ENCODE results near the gene CYFIP1. TPM values are rescaled to one million over a fixed set of nuclear protein-coding genes. Genes with fewer than 3 reads are reported as not detected.

The CYFIP1 gene
- total RNA-seq, 4 donors from 2014 or later, result 86.8 to 131 (median 105) TPM

DNA sequence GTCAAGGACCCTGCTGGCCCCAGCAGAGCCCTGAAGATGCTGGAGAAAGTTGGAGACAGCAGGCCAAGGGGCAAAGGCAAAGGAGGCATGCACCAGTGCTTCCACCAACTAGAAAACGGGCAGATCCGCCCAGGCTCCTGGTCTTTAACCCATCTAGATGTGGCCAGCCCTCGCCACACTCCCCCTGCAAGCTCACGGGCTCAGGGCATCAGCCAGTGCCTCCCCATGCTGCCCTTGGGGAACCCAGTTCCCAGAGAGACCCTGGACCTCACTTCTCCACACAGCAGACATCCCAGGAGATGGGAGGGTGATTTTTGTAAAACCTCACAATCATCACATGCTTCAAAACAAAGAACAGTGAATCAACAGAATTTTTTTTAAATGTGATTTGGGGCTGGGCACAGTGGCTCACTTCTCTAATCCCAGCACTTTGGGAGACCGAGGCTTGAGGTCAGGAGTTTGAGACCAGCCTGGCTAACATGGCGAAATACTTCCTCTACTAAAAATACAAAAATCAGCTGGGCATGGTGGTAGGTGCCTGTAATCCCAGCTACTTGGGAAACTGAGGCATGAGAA, 24.5 kb downstream of the CYFIP1 start:
- H3K27ac ChIP-seq (replicated peaks in 1 of 4), result peak overlapping the region in 2 of 4 donors; percentile 7 to 23
- WGBS, result 78% methylated on average over 3 of the region's 6 CpGs
- no peak for DNase-seq (ENCODE audit: extremely low spot score)
- no peaks in the 10 kb centered on the region for H3K27me3 ChIP-seq
- H3K36me3 ChIP-seq, result no peaks in the 10 kb centered on the region
- intact Hi-C loops (cut with DNase I), result no loop called here
- no peaks in the 10 kb centered on the region for H3K9me3 ChIP-seq
- no peak overlapping the region for H3K4me3 ChIP-seq
- H3K4me1 ChIP-seq, result peaks cover 57 to 96% (median 85%) of the 10 kb centered on the region in 4 donors
- TF ChIP-seq EP300 (IDR thresholded peaks at IDR 0.05), result no peak
- no peak for TF ChIP-seq POLR2AphosphoS5 (IDR thresholded peaks at IDR 0.05)
- TF ChIP-seq, protein P1, sequence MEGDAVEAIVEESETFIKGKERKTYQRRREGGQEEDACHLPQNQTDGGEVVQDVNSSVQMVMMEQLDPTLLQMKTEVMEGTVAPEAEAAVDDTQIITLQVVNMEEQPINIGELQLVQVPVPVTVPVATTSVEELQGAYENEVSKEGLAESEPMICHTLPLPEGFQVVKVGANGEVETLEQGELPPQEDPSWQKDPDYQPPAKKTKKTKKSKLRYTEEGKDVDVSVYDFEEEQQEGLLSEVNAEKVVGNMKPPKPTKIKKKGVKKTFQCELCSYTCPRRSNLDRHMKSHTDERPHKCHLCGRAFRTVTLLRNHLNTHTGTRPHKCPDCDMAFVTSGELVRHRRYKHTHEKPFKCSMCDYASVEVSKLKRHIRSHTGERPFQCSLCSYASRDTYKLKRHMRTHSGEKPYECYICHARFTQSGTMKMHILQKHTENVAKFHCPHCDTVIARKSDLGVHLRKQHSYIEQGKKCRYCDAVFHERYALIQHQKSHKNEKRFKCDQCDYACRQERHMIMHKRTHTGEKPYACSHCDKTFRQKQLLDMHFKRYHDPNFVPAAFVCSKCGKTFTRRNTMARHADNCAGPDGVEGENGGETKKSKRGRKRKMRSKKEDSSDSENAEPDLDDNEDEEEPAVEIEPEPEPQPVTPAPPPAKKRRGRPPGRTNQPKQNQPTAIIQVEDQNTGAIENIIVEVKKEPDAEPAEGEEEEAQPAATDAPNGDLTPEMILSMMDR (IDR thresholded peaks at IDR 0.05), result no peak
- no peak for TF ChIP-seq POLR2A (IDR thresholded peaks at IDR 0.05; ENCODE audit: low read depth)

DNA sequence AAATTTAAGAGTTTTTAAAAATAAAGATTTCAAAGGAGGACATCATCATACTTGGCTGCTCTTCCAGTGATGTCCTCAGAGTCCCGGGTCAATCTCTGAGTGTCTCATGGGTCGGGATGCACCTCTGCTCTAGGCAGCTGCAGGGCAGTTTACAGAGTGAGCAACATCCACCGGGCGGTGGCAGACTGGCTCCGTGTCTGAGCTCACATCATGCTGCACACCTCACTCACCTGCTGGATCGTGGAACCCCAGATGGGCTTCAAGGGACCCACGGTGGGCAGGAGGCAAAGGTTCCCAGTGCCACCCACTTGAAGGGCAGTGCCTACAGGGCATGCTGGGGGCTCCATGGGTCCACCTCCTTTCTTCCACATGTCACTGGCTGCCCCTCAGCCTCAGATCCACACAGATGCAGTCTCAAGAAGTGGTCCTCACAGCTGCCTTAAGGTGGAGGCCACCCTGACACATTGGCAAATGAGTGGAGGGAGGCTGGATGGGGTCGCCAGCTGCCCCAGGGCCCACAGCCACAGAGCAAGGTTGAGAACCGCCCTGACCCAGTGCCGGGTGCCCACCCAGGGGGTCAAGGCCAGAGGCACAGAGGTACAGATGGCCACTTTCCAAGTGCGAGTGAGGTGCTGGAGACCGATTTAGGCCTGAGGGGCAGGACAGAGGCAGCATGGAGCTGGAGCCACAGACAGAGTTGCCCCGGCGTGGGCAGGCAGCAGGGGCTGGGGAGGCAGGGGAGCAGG, 25.2 kb downstream of the CYFIP1 start:
- peaks cover 54 to 96% (median 85%) of the 10 kb centered on the region in 4 donors for H3K4me1 ChIP-seq
- intact Hi-C loops (cut with DNase I), result no loop called here
- 88% methylated on average over 9 of the region's 14 CpGs for WGBS

DNA sequence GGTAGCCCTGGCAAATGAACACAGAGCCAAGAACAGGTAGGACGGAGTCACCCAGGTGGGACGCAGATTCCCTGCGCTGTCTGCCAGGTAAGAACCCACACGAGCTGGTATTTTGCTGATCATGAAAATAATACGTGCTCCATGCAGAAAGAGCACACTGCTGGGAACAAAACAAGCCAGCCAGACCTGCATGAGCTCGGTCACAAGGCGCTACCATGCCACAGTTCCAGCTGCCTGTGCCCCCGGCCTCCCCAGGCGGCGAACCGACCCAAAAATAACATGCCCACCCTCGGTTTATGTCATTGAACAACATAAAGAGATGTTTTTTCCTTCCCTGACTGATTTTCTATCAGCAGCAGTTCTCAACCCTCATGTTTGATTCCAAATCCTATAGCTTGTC, 25.8 kb downstream of the CYFIP1 start:
- H3K27ac ChIP-seq (replicated peaks in 1 of 4), result no peak overlapping the region
- intact Hi-C loops (cut with DNase I), result no loop called here
- no peak for DNase-seq (ENCODE audit: extremely low spot score)
- no peaks in the 10 kb centered on the region for H3K27me3 ChIP-seq
- H3K9me3 ChIP-seq, result no peaks in the 10 kb centered on the region
- H3K4me3 ChIP-seq, result no peak overlapping the region
- TF ChIP-seq POLR2A (IDR thresholded peaks at IDR 0.05; ENCODE audit: low read depth) (no peak), EP300 (IDR thresholded peaks at IDR 0.05) (no peak), POLR2AphosphoS5 (IDR thresholded peaks at IDR 0.05) (no peak)
- TF ChIP-seq, protein P1 (IDR thresholded peaks at IDR 0.05), result no peak
- H3K36me3 ChIP-seq, result no peaks in the 10 kb centered on the region
- 88% methylated on average over 12 of the region's 12 CpGs for WGBS
- H3K4me1 ChIP-seq, result peaks cover 53 to 96% (median 85%) of the 10 kb centered on the region in 4 donors

More for the DNA sequence above, 25.2 kb downstream of the CYFIP1 start:
- DNase-seq (ENCODE audit: extremely low spot score), result no peak
- Histone ChIP-seq H3K27me3 (no peaks in the 10 kb centered on the region), H3K9me3 (no peaks in the 10 kb centered on the region), H3K27ac (replicated peaks in 1 of 4) (peak overlapping the region in 1 of 4 donors; percentile 4), H3K36me3 (no peaks in the 10 kb centered on the region), H3K4me3 (no peak overlapping the region)
- TF ChIP-seq POLR2AphosphoS5 (IDR thresholded peaks at IDR 0.05), result no peak
- TF ChIP-seq, protein P1 (IDR thresholded peaks at IDR 0.05), result no peak
- TF ChIP-seq EP300 (IDR thresholded peaks at IDR 0.05), result no peak
- TF ChIP-seq POLR2A (IDR thresholded peaks at IDR 0.05; ENCODE audit: low read depth), result no peak

DNA sequence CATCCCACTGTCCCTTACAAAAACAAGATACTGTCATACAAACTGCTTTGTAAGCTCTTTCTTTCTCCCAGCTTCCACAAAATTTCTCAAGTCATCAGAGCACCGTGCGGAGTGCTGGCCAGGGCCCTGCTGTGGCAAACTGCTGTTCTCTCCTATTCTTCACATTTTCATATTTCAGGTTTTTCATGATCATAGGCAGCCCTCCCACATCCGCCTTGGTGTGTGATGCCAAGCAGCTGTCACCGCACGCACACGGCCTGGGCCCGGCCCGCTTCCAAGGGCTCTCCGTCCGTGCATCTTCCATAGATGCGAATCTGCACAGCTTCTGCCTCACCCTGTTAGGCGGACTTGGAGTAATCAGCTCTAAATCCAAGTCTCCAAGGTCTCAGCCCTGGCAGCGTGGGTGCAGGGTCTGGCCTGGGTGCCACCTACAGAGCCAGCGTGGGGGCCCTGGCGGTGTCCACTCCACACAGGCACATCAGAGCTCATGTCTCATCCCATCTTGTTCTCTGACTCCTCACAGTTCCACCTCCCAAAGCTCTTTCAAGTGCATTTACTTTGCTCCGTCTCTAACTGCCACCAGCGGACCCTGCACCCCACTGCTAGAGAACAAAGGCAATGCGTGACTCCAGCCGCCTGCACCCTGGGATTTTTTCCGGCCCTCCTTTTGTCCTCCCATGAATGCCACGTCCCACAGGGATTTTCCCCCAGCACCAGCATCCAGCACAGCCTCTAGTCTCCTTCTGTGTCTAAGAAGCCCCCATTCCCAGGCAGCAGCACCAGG, 27.2 kb downstream of the CYFIP1 start:
- no peak overlapping the region for H3K4me3 ChIP-seq
- DNase-seq (ENCODE audit: extremely low spot score), result no peak
- intact Hi-C loops (cut with DNase I), result no loop called here
- 68% methylated on average over 16 of the region's 21 CpGs for WGBS
- H3K9me3 ChIP-seq, result no peaks in the 10 kb centered on the region
- H3K27ac ChIP-seq (replicated peaks in 1 of 4), result peak overlapping the region in 1 of 4 donors; percentile 2
- TF ChIP-seq POLR2AphosphoS5 (IDR thresholded peaks at IDR 0.05), result no peak
- TF ChIP-seq POLR2A (IDR thresholded peaks at IDR 0.05; ENCODE audit: low read depth), result no peak
- TF ChIP-seq EP300 (IDR thresholded peaks at IDR 0.05), result no peak
- TF ChIP-seq, protein P1 (IDR thresholded peaks at IDR 0.05), result no peak
- H3K36me3 ChIP-seq, result no peaks in the 10 kb centered on the region
- peaks cover 61 to 96% (median 92%) of the 10 kb centered on the region in 4 donors for H3K4me1 ChIP-seq
- H3K27me3 ChIP-seq, result no peaks in the 10 kb centered on the region
